HEK293 (cell line): ENCODE measurements around the gene C6orf15.

Experiments used
- CTCF ChIA-PET: fragments of 350-600 bp; formaldehyde crosslinking; extraction: SDS; loops from one replicate; lab custom pipeline; 2021; ENCODE audit warnings: antibody characterized with exemption; lab: Yijun Ruan, JAX
- POLR2A ChIA-PET: fragments of 300-600 bp; formaldehyde crosslinking; extraction: SDS; loops from one replicate; lab custom pipeline; 2020; ENCODE audit warnings: antibody characterized with exemption, inconsistent platforms; lab: Yijun Ruan, JAX
- H3K27ac ChIP-seq: fragments of 200-500 bp; sonication (Bioruptor generic); 2 replicates; pipeline ENCODE4 v1.5.1; 2014; ENCODE audit warnings: low read depth, low read length, control low read depth, inconsistent platforms; ENCODE audit errors: extremely low read depth
- H3K36me3 ChIP-seq, 2 experiments: fragments of 200-500 bp in 1 of 2; sonication (Bioruptor generic) in 1 of 2; 1 replicate in 1 of 2; 2 replicates in 1 of 2; pipeline ENCODE4 v1.5.1; 2014 to 2017; ENCODE audit warnings: inconsistent platforms in 2 of 2, low read length in 2 of 2; ENCODE audit not compliant: control insufficient read depth in 2 of 2, insufficient read depth in 1 of 2
- H3K4me1 ChIP-seq: fragments of 200-500 bp; sonication (Bioruptor generic); 2 replicates; pipeline ENCODE4 v1.5.1; 2014; ENCODE audit warnings: mild to moderate bottlenecking, low read length, inconsistent platforms; ENCODE audit not compliant: control insufficient read depth, insufficient read depth
- H3K4me3 ChIP-seq: 2 replicates; pipeline ENCODE4 v1.5.1; 2011; ENCODE audit warnings: low read depth, mild to moderate bottlenecking, control low read depth, low read length, moderate library complexity
- H3K9me3 ChIP-seq: fragments of 200-500 bp; sonication (Bioruptor generic); 2 replicates; pipeline ENCODE4 v1.5.1; 2014; ENCODE audit warnings: low read depth, low read length, inconsistent platforms; ENCODE audit not compliant: control insufficient read depth, insufficient read depth
- BCL11A ChIP-seq: fragments of 450-650 bp; formaldehyde crosslinking; IDR thresholded peaks from 2 replicates; pipeline ENCODE4 v1.5.1; 2016; ENCODE audit warnings: low read depth, missing biosample characterization, missing genetic modification characterization
- HOXC10 ChIP-seq: sonication (generic); formaldehyde crosslinking; IDR thresholded peaks from 2 replicates; pipeline ENCODE4 v1.8.1; 2023; ENCODE audit warnings: mild to moderate bottlenecking, missing genetic modification reagents
- REPIN1 ChIP-seq: fragments of 450-650 bp; formaldehyde crosslinking; IDR thresholded peaks from 2 replicates; pipeline ENCODE4 v1.5.1; 2017; ENCODE audit warnings: missing biosample characterization, missing genetic modification characterization, low read depth
- SCRT1 ChIP-seq: fragments of 450-650 bp; formaldehyde crosslinking; IDR thresholded peaks from 2 replicates; pipeline ENCODE4 v1.5.1; 2016; ENCODE audit warnings: missing biosample characterization, missing genetic modification characterization, borderline replicate concordance
- WT1 ChIP-seq: fragments of 450-650 bp; formaldehyde crosslinking; IDR thresholded peaks from 2 replicates; pipeline ENCODE4 v1.5.1; 2016; ENCODE audit warnings: missing biosample characterization, missing genetic modification characterization
- ZBTB1 ChIP-seq: fragments of 450-650 bp; formaldehyde crosslinking; IDR thresholded peaks from 2 replicates; pipeline ENCODE4 v1.5.1; 2016; ENCODE audit warnings: missing biosample characterization, missing genetic modification characterization
- ZNF155 ChIP-seq: fragments of 450-650 bp; formaldehyde crosslinking; IDR thresholded peaks from 2 replicates; pipeline ENCODE4 v1.5.1; 2016; ENCODE audit warnings: missing biosample characterization, missing genetic modification characterization
- ZNF202 ChIP-seq: fragments of 450-650 bp; formaldehyde crosslinking; IDR thresholded peaks from 2 replicates; pipeline ENCODE4 v1.5.1; 2016; ENCODE audit warnings: missing biosample characterization, missing genetic modification characterization, borderline replicate concordance
- ZNF24 ChIP-seq: fragments of 450-650 bp; formaldehyde crosslinking; IDR thresholded peaks from 2 replicates; pipeline ENCODE4 v1.5.1; 2016; ENCODE audit warnings: missing biosample characterization, missing genetic modification characterization
- ZNF350 ChIP-seq: fragments of 450-650 bp; formaldehyde crosslinking; IDR thresholded peaks from 2 replicates; pipeline ENCODE4 v1.5.0; 2017; ENCODE audit warnings: missing biosample characterization, mild to moderate bottlenecking, missing genetic modification characterization
- ZNF416 ChIP-seq: fragments of 450-650 bp; formaldehyde crosslinking; IDR thresholded peaks from 2 replicates; pipeline ENCODE4 v1.5.1; 2016; ENCODE audit warnings: missing biosample characterization, missing genetic modification characterization
- ZNF473 ChIP-seq: fragments of 450-650 bp; formaldehyde crosslinking; IDR thresholded peaks from 2 replicates; pipeline ENCODE4 v1.5.1; 2017; ENCODE audit warnings: missing biosample characterization, missing genetic modification characterization
- ZNF48 ChIP-seq: fragments of 450-650 bp; formaldehyde crosslinking; IDR thresholded peaks from 2 replicates; pipeline ENCODE4 v1.5.1; 2016; ENCODE audit warnings: missing biosample characterization, missing genetic modification characterization
- ZNF549 ChIP-seq: fragments of 450-650 bp; IDR thresholded peaks from 2 replicates; pipeline ENCODE4 v1.5.1; 2018; ENCODE audit warnings: missing biosample characterization, missing genetic modification characterization, mild to moderate bottlenecking, inconsistent platforms, moderate library complexity
- ZSCAN30 ChIP-seq: fragments of 450-650 bp; IDR thresholded peaks from 2 replicates; pipeline ENCODE4 v1.5.1; 2018; ENCODE audit warnings: missing biosample characterization, mild to moderate bottlenecking, missing genetic modification characterization, moderate library complexity
- TF ChIP-seq, protein P1 (sequence below): fragments of 450-650 bp; formaldehyde crosslinking; IDR thresholded peaks from 2 replicates; pipeline ENCODE4 v1.5.1; 2016; ENCODE audit warnings: missing biosample characterization, missing genetic modification characterization, low read depth
- TF ChIP-seq, protein P2 (sequence below): fragments of 450-650 bp; IDR thresholded peaks from 2 replicates; pipeline ENCODE4 v1.5.1; 2018; ENCODE audit warnings: missing biosample characterization, mild to moderate bottlenecking, missing genetic modification characterization
- TF ChIP-seq, protein P3 (sequence below): fragments of 450-650 bp; formaldehyde crosslinking; IDR thresholded peaks from 2 replicates; pipeline ENCODE4 v1.5.1; 2016; ENCODE audit warnings: missing biosample characterization, missing genetic modification characterization
- TF ChIP-seq, protein P4 (sequence below): fragments of 450-650 bp; formaldehyde crosslinking; IDR thresholded peaks from 2 replicates; pipeline ENCODE4 v1.5.1; 2016; ENCODE audit warnings: missing biosample characterization, missing genetic modification characterization
- TF ChIP-seq, protein P5 (sequence below): fragments of 450-650 bp; IDR thresholded peaks from 2 replicates; pipeline ENCODE4 v1.5.1; 2018; ENCODE audit warnings: missing biosample characterization, missing genetic modification characterization

Gene C6orf15

DNA sequence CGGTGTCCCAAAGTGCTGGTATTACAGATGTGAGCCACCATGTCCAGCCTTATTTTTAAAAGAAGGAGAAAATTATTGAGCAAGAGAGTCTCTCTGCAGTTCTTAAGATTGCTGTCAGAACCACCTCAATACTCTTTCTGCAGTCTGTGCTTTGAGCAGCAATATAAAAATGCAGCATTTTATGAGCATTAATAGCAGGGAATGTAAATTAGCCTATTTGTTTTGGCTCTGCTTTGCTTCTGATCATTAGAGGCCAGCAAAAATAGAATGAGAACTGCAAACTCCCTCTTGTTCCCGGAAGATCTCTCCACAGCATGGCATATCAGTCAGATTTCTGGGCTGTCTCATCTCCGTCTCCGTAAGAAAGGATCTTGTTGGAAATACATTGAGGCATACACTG is 35.8 kb downstream of the C6orf15 start:
- Histone ChIP-seq H3K4me3 (no peak overlapping the region), H3K9me3 (no peaks in the 10 kb centered on the region), H3K27ac (no peak overlapping the region), H3K4me1 (peaks cover 17% of the 10 kb centered on the region), H3K36me3 (no peaks in the 10 kb centered on the region)
- ChIA-PET POLR2A (no interaction called here), CTCF (interaction anchor here (0.6 to 8.9 kb wide), 4 partner anchors 10 to 582 kb away, joined by 3 to 206 read pairs (median 22); partner anchors contain the start of gene VARS2)
- TF ChIP-seq, protein P1, sequence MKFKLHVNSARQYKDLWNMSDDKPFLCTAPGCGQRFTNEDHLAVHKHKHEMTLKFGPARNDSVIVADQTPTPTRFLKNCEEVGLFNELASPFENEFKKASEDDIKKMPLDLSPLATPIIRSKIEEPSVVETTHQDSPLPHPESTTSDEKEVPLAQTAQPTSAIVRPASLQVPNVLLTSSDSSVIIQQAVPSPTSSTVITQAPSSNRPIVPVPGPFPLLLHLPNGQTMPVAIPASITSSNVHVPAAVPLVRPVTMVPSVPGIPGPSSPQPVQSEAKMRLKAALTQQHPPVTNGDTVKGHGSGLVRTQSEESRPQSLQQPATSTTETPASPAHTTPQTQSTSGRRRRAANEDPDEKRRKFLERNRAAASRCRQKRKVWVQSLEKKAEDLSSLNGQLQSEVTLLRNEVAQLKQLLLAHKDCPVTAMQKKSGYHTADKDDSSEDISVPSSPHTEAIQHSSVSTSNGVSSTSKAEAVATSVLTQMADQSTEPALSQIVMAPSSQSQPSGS (tag by site-specific recombination) = no peak
- TF ChIP-seq, protein P2, sequence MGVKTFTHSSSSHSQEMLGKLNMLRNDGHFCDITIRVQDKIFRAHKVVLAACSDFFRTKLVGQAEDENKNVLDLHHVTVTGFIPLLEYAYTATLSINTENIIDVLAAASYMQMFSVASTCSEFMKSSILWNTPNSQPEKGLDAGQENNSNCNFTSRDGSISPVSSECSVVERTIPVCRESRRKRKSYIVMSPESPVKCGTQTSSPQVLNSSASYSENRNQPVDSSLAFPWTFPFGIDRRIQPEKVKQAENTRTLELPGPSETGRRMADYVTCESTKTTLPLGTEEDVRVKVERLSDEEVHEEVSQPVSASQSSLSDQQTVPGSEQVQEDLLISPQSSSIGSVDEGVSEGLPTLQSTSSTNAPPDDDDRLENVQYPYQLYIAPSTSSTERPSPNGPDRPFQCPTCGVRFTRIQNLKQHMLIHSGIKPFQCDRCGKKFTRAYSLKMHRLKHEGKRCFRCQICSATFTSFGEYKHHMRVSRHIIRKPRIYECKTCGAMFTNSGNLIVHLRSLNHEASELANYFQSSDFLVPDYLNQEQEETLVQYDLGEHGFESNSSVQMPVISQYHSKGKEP = 0 out of 2 replicates have a peak, but pooled peaks have one; percentile 53
- TF ChIP-seq BCL11A (tag by site-specific recombination) (no peak), ZNF473 (tag by site-specific recombination) (no peak), ZSCAN30 (tag by site-specific recombination) (no peak)

DNA sequence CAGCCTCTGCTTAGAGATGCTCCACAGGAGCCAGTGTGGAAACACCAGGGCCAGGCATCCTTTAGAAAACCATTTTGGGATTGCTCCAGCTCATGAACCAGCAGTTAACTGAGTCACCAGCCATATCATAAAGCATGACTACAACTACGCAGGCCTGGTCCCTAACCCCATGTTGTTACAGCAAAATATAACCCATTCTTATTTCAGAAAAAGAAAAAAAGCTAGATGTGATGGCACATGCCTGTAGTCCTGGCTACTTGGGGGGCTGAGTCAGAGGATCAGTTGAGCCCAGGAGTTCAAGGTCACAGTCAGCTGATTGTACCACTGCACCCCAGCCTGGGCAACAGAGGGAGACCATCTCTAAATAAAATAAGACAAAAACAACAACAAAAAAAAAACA is 36.8 kb downstream of the C6orf15 start:
- Histone ChIP-seq H3K4me1 (peaks cover 17% of the 10 kb centered on the region), H3K9me3 (no peaks in the 10 kb centered on the region), H3K4me3 (no peak overlapping the region), H3K27ac (no peak overlapping the region), H3K36me3 (no peaks in the 10 kb centered on the region)
- ChIA-PET POLR2A (no interaction called here), CTCF (interaction anchor here (0.6 to 4.9 kb wide), 6 partner anchors 12 to 345 kb away, joined by 3 to 37 read pairs (median 4); partner anchors contain the start of gene VARS2)
- no peak for TF ChIP-seq REPIN1
- no peak for TF ChIP-seq ZBTB1
- no peak for TF ChIP-seq ZNF416
- TF ChIP-seq, protein P3, sequence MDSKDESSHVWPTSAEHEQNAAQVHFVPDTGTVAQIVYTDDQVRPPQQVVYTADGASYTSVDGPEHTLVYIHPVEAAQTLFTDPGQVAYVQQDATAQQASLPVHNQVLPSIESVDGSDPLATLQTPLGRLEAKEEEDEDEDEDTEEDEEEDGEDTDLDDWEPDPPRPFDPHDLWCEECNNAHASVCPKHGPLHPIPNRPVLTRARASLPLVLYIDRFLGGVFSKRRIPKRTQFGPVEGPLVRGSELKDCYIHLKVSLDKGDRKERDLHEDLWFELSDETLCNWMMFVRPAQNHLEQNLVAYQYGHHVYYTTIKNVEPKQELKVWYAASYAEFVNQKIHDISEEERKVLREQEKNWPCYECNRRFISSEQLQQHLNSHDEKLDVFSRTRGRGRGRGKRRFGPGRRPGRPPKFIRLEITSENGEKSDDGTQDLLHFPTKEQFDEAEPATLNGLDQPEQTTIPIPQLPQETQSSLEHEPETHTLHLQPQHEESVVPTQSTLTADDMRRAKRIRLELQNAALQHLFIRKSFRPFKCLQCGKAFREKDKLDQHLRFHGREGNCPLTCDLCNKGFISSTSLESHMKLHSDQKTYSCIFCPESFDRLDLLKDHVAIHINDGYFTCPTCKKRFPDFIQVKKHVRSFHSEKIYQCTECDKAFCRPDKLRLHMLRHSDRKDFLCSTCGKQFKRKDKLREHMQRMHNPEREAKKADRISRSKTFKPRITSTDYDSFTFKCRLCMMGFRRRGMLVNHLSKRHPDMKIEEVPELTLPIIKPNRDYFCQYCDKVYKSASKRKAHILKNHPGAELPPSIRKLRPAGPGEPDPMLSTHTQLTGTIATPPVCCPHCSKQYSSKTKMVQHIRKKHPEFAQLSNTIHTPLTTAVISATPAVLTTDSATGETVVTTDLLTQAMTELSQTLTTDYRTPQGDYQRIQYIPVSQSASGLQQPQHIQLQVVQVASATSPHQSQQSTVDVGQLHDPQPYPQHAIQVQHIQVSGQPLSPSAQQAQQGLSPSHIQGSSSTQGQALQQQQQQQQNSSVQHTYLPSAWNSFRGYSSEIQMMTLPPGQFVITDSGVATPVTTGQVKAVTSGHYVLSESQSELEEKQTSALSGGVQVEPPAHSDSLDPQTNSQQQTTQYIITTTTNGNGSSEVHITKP = no peak
- TF ChIP-seq SCRT1 (tag by site-specific recombination) = no peak
- TF ChIP-seq HOXC10 (CRISPR knock-in tag) = no peak
- no peak for TF ChIP-seq ZNF202 (tag by site-specific recombination)
- no peak for TF ChIP-seq WT1 (tag by site-specific recombination)

DNA sequence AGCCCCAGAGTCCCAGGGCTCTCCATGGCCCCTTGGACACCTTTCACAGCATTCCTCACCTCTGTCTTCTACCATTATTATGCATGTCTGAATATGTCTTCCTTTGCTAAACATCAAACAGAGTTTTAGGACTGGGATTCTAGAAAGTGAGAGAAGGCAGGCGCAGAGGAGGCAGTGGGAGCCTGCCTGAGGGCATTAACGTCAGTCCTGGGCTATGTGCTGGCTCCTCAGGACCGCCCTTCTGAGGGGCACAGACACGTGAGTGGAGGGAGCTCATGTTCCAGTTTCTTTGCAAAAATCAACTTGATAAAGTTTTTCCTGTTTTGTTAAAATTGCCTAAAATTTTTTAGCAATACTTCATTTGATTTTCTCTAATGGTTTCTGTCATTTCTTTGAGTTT is 38.0 kb downstream of the C6orf15 start:
- Histone ChIP-seq H3K4me1 (peaks cover 17% of the 10 kb centered on the region), H3K9me3 (no peaks in the 10 kb centered on the region), H3K27ac (no peak overlapping the region), H3K36me3 (no peaks in the 10 kb centered on the region), H3K4me3 (no peak overlapping the region)
- POLR2A ChIA-PET = no interaction called here
- CTCF ChIA-PET = interaction anchor here (0.6 to 4.5 kb wide), 7 partner anchors 9 to 591 kb away, joined by 3 to 33 read pairs (median 3); partner anchors contain the start of gene VARS2
- TF ChIP-seq, protein P4, sequence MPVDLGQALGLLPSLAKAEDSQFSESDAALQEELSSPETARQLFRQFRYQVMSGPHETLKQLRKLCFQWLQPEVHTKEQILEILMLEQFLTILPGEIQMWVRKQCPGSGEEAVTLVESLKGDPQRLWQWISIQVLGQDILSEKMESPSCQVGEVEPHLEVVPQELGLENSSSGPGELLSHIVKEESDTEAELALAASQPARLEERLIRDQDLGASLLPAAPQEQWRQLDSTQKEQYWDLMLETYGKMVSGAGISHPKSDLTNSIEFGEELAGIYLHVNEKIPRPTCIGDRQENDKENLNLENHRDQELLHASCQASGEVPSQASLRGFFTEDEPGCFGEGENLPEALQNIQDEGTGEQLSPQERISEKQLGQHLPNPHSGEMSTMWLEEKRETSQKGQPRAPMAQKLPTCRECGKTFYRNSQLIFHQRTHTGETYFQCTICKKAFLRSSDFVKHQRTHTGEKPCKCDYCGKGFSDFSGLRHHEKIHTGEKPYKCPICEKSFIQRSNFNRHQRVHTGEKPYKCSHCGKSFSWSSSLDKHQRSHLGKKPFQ (tag by site-specific recombination) = no peak
- TF ChIP-seq, protein P5, sequence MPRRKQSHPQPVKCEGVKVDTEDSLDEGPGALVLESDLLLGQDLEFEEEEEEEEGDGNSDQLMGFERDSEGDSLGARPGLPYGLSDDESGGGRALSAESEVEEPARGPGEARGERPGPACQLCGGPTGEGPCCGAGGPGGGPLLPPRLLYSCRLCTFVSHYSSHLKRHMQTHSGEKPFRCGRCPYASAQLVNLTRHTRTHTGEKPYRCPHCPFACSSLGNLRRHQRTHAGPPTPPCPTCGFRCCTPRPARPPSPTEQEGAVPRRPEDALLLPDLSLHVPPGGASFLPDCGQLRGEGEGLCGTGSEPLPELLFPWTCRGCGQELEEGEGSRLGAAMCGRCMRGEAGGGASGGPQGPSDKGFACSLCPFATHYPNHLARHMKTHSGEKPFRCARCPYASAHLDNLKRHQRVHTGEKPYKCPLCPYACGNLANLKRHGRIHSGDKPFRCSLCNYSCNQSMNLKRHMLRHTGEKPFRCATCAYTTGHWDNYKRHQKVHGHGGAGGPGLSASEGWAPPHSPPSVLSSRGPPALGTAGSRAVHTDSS (tag by site-specific recombination) = no peak
- TF ChIP-seq ZNF155 (tag by site-specific recombination) (no peak), ZNF24 (tag by site-specific recombination) (no peak), ZNF350 (tag by site-specific recombination) (no peak), ZNF48 (no peak), ZNF549 (tag by site-specific recombination) (no peak)
